ENCODE data around the gene ZFHX3.

- TF ChIP-seq POLR2AphosphoS5 (IDR thresholded peaks at IDR 0.05; ENCODE audit: borderline replicate concordance, low read depth, low read length) (no peak), EZH2 (IDR thresholded peaks at IDR 0.05) (no peak)
Observed at GRCh38 chr16:72961863-72962262, 86.1 kb downstream of the ZFHX3 start.

Data from SK-N-MC (cell line).